HCT116 (cell line): ENCODE measurements around the gene COL5A2. TPM values are rescaled to one million over a fixed set of nuclear protein-coding genes. Genes with fewer than 3 reads are reported as not detected.

Experiments
- ATAC-seq: fragments of 200-7000 bp; cut with Tn5 transposase; 2 replicates; pipeline ENCODE4 v1.9.1; 2020; ENCODE audit warnings: mild to moderate bottlenecking, moderate library complexity
- BruUV-seq: library from RNA; stranded (reverse); fragments of 400-500 nt; replicated peaks from 2 replicates; lab custom pipeline; 2021; lab: Mats Ljungman, UMichigan
- CTCF ChIA-PET: fragments of 300-600 bp; sonication (Branson Sonifier 250); formaldehyde crosslinking; loops from one replicate; lab custom pipeline; 2021; ENCODE audit warnings: antibody characterized with exemption; lab: Charles Lee
- POLR2A ChIA-PET: fragments of 300-600, 350-600 bp; sonication (Branson Sonifier 250); formaldehyde crosslinking; loops from one replicate; lab custom pipeline; 2021; ENCODE audit warnings: antibody characterized with exemption; lab: Charles Lee
- RAD21 ChIA-PET, 2 experiments: fragments of 300-600 bp; sonication (Branson Sonifier 250); formaldehyde crosslinking; loops; one replicate each; lab custom pipeline; 2023; ENCODE audit warnings: low total read pairs in 2 of 2; ENCODE audit not compliant: uncharacterized antibody in 2 of 2, unreplicated experiment in 2 of 2, low non-redundant PET in 1 of 2; lab: Charles Lee
- DNase-seq: peaks from one replicate; pipeline ENCODE4 v3.0.0-alpha.2; 2010; ENCODE audit warnings: low read depth, low spot score
- H2AFZ ChIP-seq: fragments of 200-600 bp; shearing (Covaris generic), sonication (generic); 2 replicates; pipeline ENCODE4 v1.6.1; 2017; ENCODE audit warnings: low read depth, mixed run types, mixed read lengths, antibody characterized with exemption, low read length; ENCODE audit not compliant: poor library complexity, severe bottlenecking
- H3K27ac ChIP-seq: 2 replicates; pipeline ENCODE4 v1.5.1; 2012; ENCODE audit warnings: low read depth, low read length
- H3K27me3 ChIP-seq: fragments of 200-600 bp; sonication (generic); 2 replicates; pipeline ENCODE4 v1.6.1; 2016; ENCODE audit warnings: mixed run types, low read length, mixed read lengths; ENCODE audit not compliant: insufficient read depth
- H3K36me3 ChIP-seq, 2 experiments: fragments of 200-500 bp in 1 of 2; fragments of 200-600 bp in 1 of 2; sonication (Bioruptor generic) in 1 of 2; sonication (generic) in 1 of 2; 2 replicates each; pipeline versions ENCODE4 v1.5.1 to v1.6.1; 2014 to 2016; ENCODE audit warnings: low read length in 2 of 2, inconsistent platforms in 1 of 2, mixed read lengths in 1 of 2, mixed run types in 1 of 2; ENCODE audit not compliant: insufficient read depth in 2 of 2, control insufficient read depth in 1 of 2
- H3K4me1 ChIP-seq, 2 experiments: fragments of 200-600 bp in 1 of 2; sonication (generic) in 1 of 2; 2 replicates each; pipeline versions ENCODE4 v1.5.1 to v1.6.1; 2012 to 2017; ENCODE audit warnings: low read length in 2 of 2, inconsistent platforms in 1 of 2, mild to moderate bottlenecking in 1 of 2, mixed read lengths in 1 of 2, mixed run types in 1 of 2, moderate library complexity in 1 of 2; ENCODE audit not compliant: insufficient read depth in 2 of 2, control insufficient read depth in 1 of 2
- H3K4me2 ChIP-seq: fragments of 200-600 bp; sonication (generic); 2 replicates; pipeline ENCODE4 v1.6.1; 2017; ENCODE audit warnings: mixed run types, low read length, mixed read lengths
- H3K4me3 ChIP-seq, 2 experiments: fragments of 200-600 bp in 1 of 2; sonication (generic) in 1 of 2; replicated peaks in 1 of 2; 2 replicates each; pipeline ENCODE4 v1.5.1; 2011 to 2016; ENCODE audit warnings: low read length in 2 of 2, control low read depth in 1 of 2, low read depth in 1 of 2, mild to moderate bottlenecking in 1 of 2, mixed read lengths in 1 of 2, mixed run types in 1 of 2
- H3K79me2 ChIP-seq: fragments of 200-600 bp; sonication (generic); 2 replicates; pipeline ENCODE4 v1.6.1; 2017; ENCODE audit warnings: mild to moderate bottlenecking, mixed run types, low read length, moderate library complexity, mixed read lengths; ENCODE audit not compliant: insufficient read depth
- H3K9ac ChIP-seq: fragments of 200-600 bp; sonication (generic); 2 replicates; pipeline ENCODE4 v1.6.1; 2016; ENCODE audit warnings: low read length, mixed read lengths
- H3K9me2 ChIP-seq: fragments of 200-600 bp; sonication (generic), shearing (Covaris generic); 2 replicates; pipeline ENCODE4 v1.6.1; 2017; ENCODE audit warnings: mixed run types, mild to moderate bottlenecking, moderate library complexity; ENCODE audit not compliant: insufficient read depth
- H3K9me3 ChIP-seq, 2 experiments: fragments of 200-500 bp in 1 of 2; fragments of 200-600 bp in 1 of 2; sonication (Bioruptor generic) in 1 of 2; sonication (generic) in 1 of 2; 2 replicates each; pipeline ENCODE4 v1.6.1; 2014 to 2017; ENCODE audit warnings: low read length in 2 of 2, mixed read lengths in 2 of 2, inconsistent platforms in 1 of 2, low read depth in 1 of 2, mild to moderate bottlenecking in 1 of 2, mixed run types in 1 of 2, moderate library complexity in 1 of 2; ENCODE audit not compliant: control insufficient read depth in 1 of 2, insufficient read depth in 1 of 2
- H4K20me1 ChIP-seq: fragments of 200-600 bp; sonication (generic), shearing (Covaris generic); 2 replicates; pipeline ENCODE4 v1.6.1; 2017; ENCODE audit warnings: mixed run types, mild to moderate bottlenecking, moderate library complexity; ENCODE audit not compliant: insufficient read depth
- ATF3 ChIP-seq: IDR thresholded peaks from 2 replicates; pipeline ENCODE4 v1.6.1; 2012
- CEBPB ChIP-seq: IDR thresholded peaks from 2 replicates; pipeline ENCODE4 v1.6.1; 2012; ENCODE audit warnings: low read depth
- ELF1 ChIP-seq: IDR thresholded peaks from 2 replicates; pipeline ENCODE4 v1.6.1; 2012; ENCODE audit warnings: low read depth, borderline replicate concordance
- EZH2 ChIP-seq: fragments of 200-600 bp; sonication (generic); IDR thresholded peaks from 2 replicates; pipeline ENCODE4 v1.6.1; 2017; ENCODE audit warnings: antibody characterized with exemption, mixed run types
- EZH2phosphoT487 ChIP-seq: fragments of 200-600 bp; IDR thresholded peaks from 2 replicates; pipeline ENCODE4 v1.6.1; 2018; ENCODE audit warnings: antibody characterized with exemption, borderline replicate concordance
- FOSL1 ChIP-seq: IDR thresholded peaks from 2 replicates; pipeline ENCODE4 v1.6.1; 2012; ENCODE audit warnings: low read depth
- MAX ChIP-seq: IDR thresholded peaks from 2 replicates; pipeline ENCODE4 v1.6.1; 2012
- POLR2AphosphoS5 ChIP-seq: IDR thresholded peaks from 2 replicates; pipeline ENCODE4 v1.6.1; 2011; ENCODE audit warnings: mild to moderate bottlenecking, low read depth, low read length, moderate library complexity
- RAD21 ChIP-seq: IDR thresholded peaks from 2 replicates; pipeline ENCODE4 v1.6.1; 2012; ENCODE audit warnings: low read depth, mild to moderate bottlenecking
- REST ChIP-seq: IDR thresholded peaks from 2 replicates; pipeline ENCODE4 v1.6.1; 2012; ENCODE audit warnings: low read depth
- SIN3A ChIP-seq: IDR thresholded peaks from 2 replicates; pipeline ENCODE4 v1.6.1; 2012; ENCODE audit warnings: low read depth
- SP1 ChIP-seq: IDR thresholded peaks from 2 replicates; pipeline ENCODE4 v1.6.1; 2012; ENCODE audit warnings: low read depth
- SRF ChIP-seq: IDR thresholded peaks from 2 replicates; pipeline ENCODE4 v1.6.1; 2012; ENCODE audit warnings: low read depth
- TCF7L2 ChIP-seq: IDR thresholded peaks from 2 replicates; pipeline ENCODE4 v1.7.0; 2011; ENCODE audit warnings: borderline replicate concordance, inconsistent platforms; ENCODE audit not compliant: insufficient read depth, insufficient read length; ENCODE audit errors: extremely low read depth
- ZNF274 ChIP-seq: fragments of 200-500 bp; sonication (Bioruptor generic); IDR thresholded peaks from 2 replicates; pipeline ENCODE4 v1.6.1; 2014; ENCODE audit warnings: mild to moderate bottlenecking, low read depth, low read length, inconsistent platforms
- intact Hi-C: fragments of 100-400 bp; cut with micrococcal nuclease; formaldehyde crosslinking; loops from 2 replicates; pipeline ENCODE4 v1.10.0; 2022
- total RNA-seq: library from RNA; stranded (reverse); gene quantifications from one replicate; pipeline ENCODE4 v1.2.1, GENCODE V29; 2021; ENCODE audit not compliant: unreplicated experiment

Gene COL5A2
- total RNA-seq, 1 experiment from 2014 or later: 2.3 TPM

GRCh38 chr2:189147989-189148388, 31.6 kb downstream of the COL5A2 start:
- no peak overlapping the region for H3K4me3 ChIP-seq
- H3K27me3 ChIP-seq: no peaks in the 10 kb centered on the region
- H4K20me1 ChIP-seq: no peaks in the 10 kb centered on the region
- BruUV-seq: no TSS peak
- ChIA-PET POLR2A (no interaction called here), RAD21 (no interaction called here), CTCF (no interaction called here)
- no peak overlapping the region for H2AFZ ChIP-seq
- no peaks in the 10 kb centered on the region for H3K4me1 ChIP-seq
- TF ChIP-seq SP1 (no peak), MAX (no peak), ZNF274 (no peak), REST (no peak), SRF (no peak), ELF1 (no peak), RAD21 (no peak), FOSL1 (no peak), CEBPB (no peak), ATF3 (no peak), TCF7L2 (no peak), EZH2 (no peak), POLR2AphosphoS5 (no peak), SIN3A (no peak), EZH2phosphoT487 (no peak)
- no peak for ATAC-seq
- H3K9me3 ChIP-seq: no peaks in the 10 kb centered on the region
- H3K79me2 ChIP-seq: no peaks in the 10 kb centered on the region
- no peak for DNase-seq
- intact Hi-C loops: no loop called here
- H3K36me3 ChIP-seq: no peaks in the 10 kb centered on the region
- no peaks in the 10 kb centered on the region for H3K9me2 ChIP-seq
- no peak overlapping the region for H3K4me2 ChIP-seq
- H3K27ac ChIP-seq: no peak overlapping the region
- H3K9ac ChIP-seq: no peak overlapping the region
